OCI-LY7 (cell line): ENCODE results near the gene LAMA3. TPM values are rescaled to one million over a fixed set of nuclear protein-coding genes. Genes with fewer than 3 reads are reported as not detected.

ENCODE experiments used
- BruUV-seq: library from RNA; stranded (reverse); fragments of 400-500 nt; replicated peaks from 2 replicates; lab custom pipeline; 2021; lab: Mats Ljungman, UMichigan
- CTCF ChIA-PET: fragments of 300-600 bp; sonication (Branson Sonifier 250); formaldehyde crosslinking; loops from one replicate; lab custom pipeline; 2022; ENCODE audit warnings: antibody characterized with exemption; ENCODE audit not compliant: unreplicated experiment; lab: Charles Lee
- POLR2A ChIA-PET: fragments of 300-600 bp; sonication (Branson Sonifier 250); formaldehyde crosslinking; loops from one replicate; lab custom pipeline; 2022; ENCODE audit warnings: antibody characterized with exemption; lab: Charles Lee
- DNase-seq: peaks from one replicate; pipeline ENCODE4 v3.0.0-alpha.2; 2015; ENCODE audit warnings: low spot score
- H2AFZ ChIP-seq: fragments of 200-600 bp; sonication (generic), shearing (Covaris generic); 2 replicates; pipeline ENCODE4 v1.6.1; 2014; ENCODE audit warnings: mild to moderate bottlenecking, antibody characterized with exemption, low read length, moderate library complexity
- H3K27ac ChIP-seq: fragments of 200-600 bp; sonication (generic); 2 replicates; pipeline ENCODE4 v1.5.1; 2014; ENCODE audit warnings: mixed run types, low read depth, mild to moderate bottlenecking, moderate library complexity, low read length, inconsistent platforms; ENCODE audit not compliant: poor library complexity, severe bottlenecking
- H3K36me3 ChIP-seq: fragments of 200-600 bp; sonication (generic); 2 replicates; pipeline ENCODE4 v1.6.1; 2014; ENCODE audit warnings: mild to moderate bottlenecking, antibody characterized with exemption, low read length, moderate library complexity, mixed read lengths; ENCODE audit not compliant: insufficient read depth
- H3K4me1 ChIP-seq: fragments of 200-600 bp; sonication (generic); 2 replicates; pipeline ENCODE4 v1.5.1; 2014; ENCODE audit warnings: mild to moderate bottlenecking, low read length; ENCODE audit not compliant: insufficient read depth, poor library complexity, severe bottlenecking
- H3K4me2 ChIP-seq: fragments of 200-600 bp; sonication (generic); 2 replicates; pipeline ENCODE4 v1.6.1; 2014; ENCODE audit warnings: mild to moderate bottlenecking, low read length
- H3K4me3 ChIP-seq: fragments of 200-600 bp; sonication (generic); 2 replicates; pipeline ENCODE4 v1.5.1; 2014; ENCODE audit warnings: mild to moderate bottlenecking, low read depth, low read length; ENCODE audit not compliant: poor library complexity, severe bottlenecking
- H3K79me2 ChIP-seq: fragments of 200-600 bp; sonication (generic); 2 replicates; pipeline ENCODE4 v1.6.1; 2016; ENCODE audit warnings: low read depth, mild to moderate bottlenecking, low read length, moderate library complexity, mixed read lengths; ENCODE audit not compliant: insufficient read depth
- H3K9me2 ChIP-seq: fragments of 200-600 bp; sonication (generic); 2 replicates; pipeline ENCODE4 v1.6.1; 2016; ENCODE audit warnings: mild to moderate bottlenecking, low read length, mixed read lengths; ENCODE audit not compliant: insufficient read depth
- H3K9me3 ChIP-seq: fragments of 200-600 bp; sonication (generic); 2 replicates; pipeline ENCODE4 v1.6.1; 2014; ENCODE audit warnings: mild to moderate bottlenecking, mixed run types, low read length, mixed read lengths
- H4K20me1 ChIP-seq: fragments of 200-600 bp; sonication (generic); 2 replicates; pipeline ENCODE4 v1.6.1; 2014; ENCODE audit warnings: mild to moderate bottlenecking, antibody characterized with exemption, low read length, moderate library complexity, mixed read lengths; ENCODE audit not compliant: insufficient read depth
- CTCF ChIP-seq: fragments of 200-600 bp; sonication (generic); conservative IDR thresholded peaks from 2 replicates; pipeline ENCODE4 v1.5.1; 2014; ENCODE audit warnings: mild to moderate bottlenecking, antibody characterized with exemption, low read length, moderate library complexity, mixed read lengths
- EZH2phosphoT487 ChIP-seq: fragments of 200-600 bp; sonication (generic); IDR thresholded peaks from 2 replicates; pipeline ENCODE4 v1.6.1; 2018; ENCODE audit warnings: low read depth, borderline replicate concordance, mild to moderate bottlenecking, mixed run types, antibody characterized with exemption, low read length, moderate library complexity, mixed read lengths
- intact Hi-C: fragments of 100-400 bp; cut with micrococcal nuclease; formaldehyde crosslinking; loops from one replicate; pipeline ENCODE4 v1.10.0; 2022; ENCODE audit not compliant: unreplicated experiment
- total RNA-seq, 2 experiments: library from RNA; depleted of rRNA in 1 of 2; stranded (reverse); fragments of >200 nt in 1 of 2; shearing (Covaris generic) in 1 of 2; gene quantifications; 2 replicates each; pipeline ENCODE4 v1.2.3, GENCODE V29; 2014 to 2022

The LAMA3 gene
- total RNA-seq, 2 experiments from 2014 or later = 0.16 to 1.6 TPM

GRCh38 chr18:23669202-23669766 lies 20.0 kb upstream of the LAMA3 start:
- H3K27ac ChIP-seq = no peak overlapping the region
- no peak overlapping the region for H3K4me3 ChIP-seq
- no peaks in the 10 kb centered on the region for H3K36me3 ChIP-seq
- H3K4me2 ChIP-seq = no peak overlapping the region
- no TSS peak for BruUV-seq
- intact Hi-C loops = no loop called here
- H3K9me3 ChIP-seq = no peaks in the 10 kb centered on the region
- ChIA-PET CTCF (interaction anchor here (0.9 kb wide), 1 partner anchor 65 kb away, joined by 3 read pairs; no protein-coding TSS in a partner anchor), POLR2A (interaction anchor here (0.6 kb wide), 1 partner anchor 207 kb away, joined by 4 read pairs; no protein-coding TSS in a partner anchor)
- no peak overlapping the region for H2AFZ ChIP-seq
- no peak for DNase-seq
- H4K20me1 ChIP-seq = no peaks in the 10 kb centered on the region
- no peaks in the 10 kb centered on the region for H3K79me2 ChIP-seq
- H3K4me1 ChIP-seq = no peaks in the 10 kb centered on the region
- H3K9me2 ChIP-seq = no peaks in the 10 kb centered on the region
- TF ChIP-seq EZH2phosphoT487 (no peak), CTCF (no peak)

- intact Hi-C loops = no loop called here
- H3K9me2 ChIP-seq = no peaks in the 10 kb centered on the region
- BruUV-seq = no TSS peak
- ChIA-PET POLR2A (no interaction called here), CTCF (interaction anchor here (0.9 kb wide), 1 partner anchor 64 kb away, joined by 3 read pairs; no protein-coding TSS in a partner anchor)
- H3K27ac ChIP-seq = no peak overlapping the region
- H3K4me2 ChIP-seq = no peak overlapping the region
- no peaks in the 10 kb centered on the region for H3K36me3 ChIP-seq
- H3K4me1 ChIP-seq = no peaks in the 10 kb centered on the region
- no peak for TF ChIP-seq EZH2phosphoT487
- no peak for TF ChIP-seq CTCF
- no peaks in the 10 kb centered on the region for H3K9me3 ChIP-seq
- no peak overlapping the region for H2AFZ ChIP-seq
- no peak for DNase-seq
- no peaks in the 10 kb centered on the region for H3K79me2 ChIP-seq
- no peaks in the 10 kb centered on the region for H4K20me1 ChIP-seq
- H3K4me3 ChIP-seq = no peak overlapping the region
Observed at GRCh38 chr18:23669804-23670405, 19.3 kb upstream of the LAMA3 start.

- Histone ChIP-seq H3K27ac (no peak overlapping the region), H3K9me3 (no peaks in the 10 kb centered on the region), H4K20me1 (no peaks in the 10 kb centered on the region), H3K36me3 (no peaks in the 10 kb centered on the region), H3K9me2 (no peaks in the 10 kb centered on the region), H3K4me1 (no peaks in the 10 kb centered on the region), H3K4me2 (no peak overlapping the region), H3K4me3 (no peak overlapping the region), H2AFZ (no peak overlapping the region), H3K79me2 (no peaks in the 10 kb centered on the region)
- intact Hi-C loops = no loop called here
- TF ChIP-seq EZH2phosphoT487 = no peak
- no peak for TF ChIP-seq CTCF
- no peak for DNase-seq
- ChIA-PET POLR2A (interaction anchor here (0.6 kb wide), 1 partner anchor 155 kb away, joined by 4 read pairs; no protein-coding TSS in a partner anchor), CTCF (no interaction called here)
- BruUV-seq = no TSS peak
Observed at GRCh38 chr18:23671564-23671963, 17.7 kb upstream of the LAMA3 start.
